Activated T-cell treated with anti-CD3 and anti-CD28 coated beads for 4 hours (primary cell): Measurements from ENCODE around the gene LCA5.
"Not testable (repeated sequence)": the region's sequence is repeated elsewhere in the genome, so short reads cannot be mapped to it uniquely, and the experiment has no call there.

Experiments used
- DNase-seq: peaks from one replicate; pipeline ENCODE4 v3.0.0-alpha.2; 2020

Gene LCA5

DNA sequence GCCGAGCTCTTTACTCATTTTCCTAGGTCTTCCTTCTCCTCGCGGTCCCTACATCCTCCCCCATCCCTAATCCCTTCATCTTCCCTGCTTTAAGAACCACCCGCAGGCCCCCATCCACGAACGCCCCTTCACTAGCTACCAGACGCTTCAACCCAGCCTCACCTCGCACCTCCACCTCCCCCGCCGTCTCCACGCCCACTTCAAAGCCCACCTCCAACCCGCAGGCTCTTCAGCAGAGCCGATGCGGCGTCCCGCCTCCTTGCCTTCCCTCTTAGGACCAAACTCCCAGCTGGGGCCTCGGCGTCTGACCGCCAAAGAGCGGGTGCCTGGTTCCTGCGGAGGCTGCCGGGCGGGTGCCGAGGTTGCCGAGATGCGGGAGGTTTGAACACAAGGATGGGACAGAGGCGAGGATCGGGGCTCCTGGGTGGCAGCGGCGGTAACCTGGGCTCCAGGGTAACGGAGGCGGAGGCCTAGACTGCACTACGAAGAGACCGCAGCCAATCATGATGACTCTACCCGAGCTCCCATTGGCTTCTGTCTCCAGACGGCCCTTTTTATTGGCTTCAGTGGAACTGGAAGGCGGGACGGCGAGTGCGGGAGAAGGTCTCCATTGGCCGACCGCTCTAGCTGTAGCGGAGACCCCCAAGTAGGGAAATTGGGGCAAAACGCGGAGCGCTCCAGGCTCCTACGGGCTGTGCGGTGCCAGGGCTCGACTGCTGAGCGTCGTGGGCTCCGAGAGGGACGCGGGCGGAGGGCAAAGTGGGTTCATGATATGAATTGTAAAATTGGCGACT lies at the start of gene LCA5:
Gene LCA5 (minus strand): TSS at position 477 of the 794 bp plus-strand sequence. CDS start 18,536 bp downstream, outside the sequence.
- peak; percentile 75 for DNase-seq

DNA sequence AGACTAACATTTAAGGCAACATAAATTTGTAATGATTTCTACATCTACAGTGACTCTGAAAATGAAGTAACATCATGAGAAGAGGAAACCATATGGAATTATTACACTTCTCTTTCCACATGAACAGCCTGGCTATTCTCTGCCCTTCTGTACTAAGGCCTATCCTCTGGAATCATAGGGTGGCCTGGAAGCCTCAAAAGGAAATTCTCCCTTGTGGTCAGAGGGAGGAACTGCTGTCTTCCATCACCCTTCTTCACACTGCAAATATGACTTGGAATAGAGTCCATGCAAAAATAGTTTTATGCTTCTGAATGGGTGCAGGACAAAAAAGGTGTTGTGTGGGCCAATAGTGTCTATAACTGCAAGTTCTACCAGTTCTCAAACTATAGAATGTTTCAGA lies 49.3 kb upstream of the LCA5 start:
- DNase-seq: no peak

DNA sequence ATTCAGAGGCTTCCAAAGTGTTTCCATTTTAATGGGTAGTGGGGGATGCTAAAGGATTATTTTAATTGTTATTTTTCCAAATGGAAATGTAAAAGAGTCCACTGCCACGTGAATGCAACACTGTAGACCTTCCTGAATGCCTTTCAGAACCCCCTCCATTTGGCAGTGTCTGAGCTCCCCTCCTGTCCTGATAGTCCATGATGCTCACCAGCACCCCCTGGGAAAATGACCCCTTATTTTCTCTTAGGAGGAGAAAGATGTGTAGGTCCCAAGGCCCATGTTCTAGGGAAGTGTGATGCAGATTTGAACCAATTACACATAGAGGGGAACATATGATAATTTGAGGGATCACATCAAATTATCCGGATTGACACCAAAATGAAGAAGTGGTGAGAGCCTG lies 47.1 kb upstream of the LCA5 start:
- no peak for DNase-seq

DNA sequence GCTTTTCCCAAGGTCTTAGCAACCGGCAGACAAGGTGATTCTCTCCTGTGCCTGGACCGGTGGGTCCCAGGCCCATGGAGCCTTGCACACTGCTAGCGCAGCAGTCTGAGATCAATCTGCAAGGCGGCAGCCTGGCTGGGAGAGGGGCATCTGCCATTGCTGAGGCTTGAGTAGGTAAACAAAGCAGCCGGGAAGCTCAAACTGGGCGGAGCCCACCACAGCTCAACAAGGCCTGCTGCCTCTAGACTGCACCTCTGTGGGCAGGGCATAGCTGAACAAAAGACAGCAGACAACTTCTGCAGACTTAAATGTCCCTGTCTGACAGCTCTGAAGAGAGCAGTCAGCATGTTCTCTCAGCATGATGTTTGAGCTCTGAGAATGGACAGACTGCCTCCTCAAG lies 40.7 kb upstream of the LCA5 start:
- not testable (repeated sequence) for DNase-seq

DNA sequence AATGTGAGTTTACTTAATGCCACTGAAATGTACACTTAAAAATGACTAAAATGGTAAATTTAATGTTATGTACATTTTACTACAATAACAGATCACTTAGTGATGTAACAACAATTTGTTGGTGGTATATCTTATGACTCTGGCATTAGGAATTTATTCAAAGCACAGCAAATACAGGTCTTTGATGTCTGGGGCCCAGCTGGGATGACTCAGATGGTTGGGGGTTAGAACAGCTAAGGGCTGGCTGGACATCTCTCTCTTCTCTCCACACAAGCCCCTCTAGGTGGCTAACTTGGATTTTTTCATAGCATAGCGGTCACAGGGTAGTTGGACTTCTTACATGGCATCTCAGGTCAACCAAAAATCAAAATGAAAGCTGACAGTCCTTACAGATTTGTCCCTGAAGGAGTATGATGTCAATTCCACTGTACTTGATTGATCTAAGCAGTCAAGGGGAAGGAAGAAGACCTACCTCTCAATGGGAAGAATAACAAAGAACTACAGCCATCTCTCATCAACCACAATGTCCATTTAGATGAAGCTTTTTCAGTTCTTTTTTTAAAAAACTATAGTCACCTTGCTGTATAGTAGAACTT lies 37.5 kb upstream of the LCA5 start:
- DNase-seq: no peak

DNA sequence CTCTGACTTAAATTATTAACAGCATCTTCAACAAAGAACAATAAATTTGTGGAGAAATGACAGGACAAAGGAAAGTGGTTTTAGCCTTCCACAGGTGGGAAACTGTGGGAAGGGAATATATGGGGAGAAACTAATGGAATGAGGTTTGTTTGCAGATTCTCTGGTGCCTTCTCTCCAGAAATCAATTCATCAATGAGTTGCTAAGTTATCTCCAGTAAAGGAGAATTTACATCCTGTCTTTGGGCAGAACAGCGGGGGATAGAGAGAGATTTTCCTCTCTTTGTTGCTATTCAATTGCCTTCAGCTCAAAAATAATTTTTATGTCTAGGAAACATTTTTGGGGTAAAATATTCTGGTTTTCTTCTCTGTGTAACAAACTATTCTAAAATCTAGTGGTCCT lies 36.9 kb upstream of the LCA5 start:
- no peak for DNase-seq

DNA sequence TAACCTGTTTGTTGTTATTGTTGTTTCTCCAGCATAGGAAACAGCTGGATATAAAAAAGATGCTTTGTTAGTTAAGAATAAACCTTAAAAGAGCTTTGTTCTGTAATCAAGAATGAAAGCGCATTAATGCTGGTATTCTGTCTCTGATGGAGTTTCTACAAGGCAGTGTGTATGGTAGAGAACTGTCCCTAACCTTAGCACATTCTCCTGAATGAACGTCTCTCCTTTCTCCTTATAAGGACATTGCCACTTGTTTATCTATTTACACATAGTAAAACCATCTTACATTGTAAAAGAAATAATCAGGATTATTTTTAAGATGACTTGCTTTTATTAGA lies 33.8 kb upstream of the LCA5 start:
- DNase-seq: no peak

DNA sequence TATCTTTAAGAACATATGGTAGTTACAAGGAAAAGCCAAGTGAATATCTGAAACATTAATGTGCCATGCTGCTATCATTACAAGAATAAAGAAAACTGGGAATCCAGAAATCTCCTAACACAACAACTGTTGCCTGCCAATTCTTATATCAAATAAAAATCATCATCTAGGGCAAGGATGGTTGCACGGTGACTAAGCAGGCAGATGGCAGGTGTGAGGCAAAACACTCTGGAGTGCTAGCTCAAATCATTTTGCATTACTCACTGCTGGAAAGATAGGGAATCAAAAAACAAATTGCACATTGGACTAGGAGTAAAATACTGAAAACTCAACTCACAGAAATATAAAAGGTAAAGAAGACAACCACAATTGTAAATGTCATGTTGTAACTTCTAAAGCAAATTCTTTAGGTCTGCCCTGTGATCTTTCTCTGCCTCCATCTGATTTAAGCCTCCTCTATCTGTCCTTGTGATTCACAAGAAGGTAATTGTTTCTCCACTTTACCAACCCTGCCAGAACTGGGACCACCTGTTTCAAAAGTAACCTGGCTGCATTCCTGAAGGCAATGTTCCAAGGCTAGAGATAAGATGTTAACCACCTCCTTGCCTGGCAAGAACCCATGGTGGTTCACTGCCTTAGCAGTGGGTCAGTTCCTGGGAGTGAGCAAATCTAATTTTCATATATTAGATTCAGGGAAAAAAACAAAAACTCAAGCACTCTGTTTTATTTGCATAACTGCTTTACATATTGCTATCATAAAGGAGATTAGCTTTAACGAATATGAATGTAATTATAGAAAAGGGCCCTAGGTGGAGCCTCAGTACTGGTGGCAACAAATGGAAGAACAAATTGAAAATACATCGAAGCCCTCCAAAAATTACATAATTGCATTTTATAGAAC lies 33.1 kb upstream of the LCA5 start:
- DNase-seq: no peak

DNA sequence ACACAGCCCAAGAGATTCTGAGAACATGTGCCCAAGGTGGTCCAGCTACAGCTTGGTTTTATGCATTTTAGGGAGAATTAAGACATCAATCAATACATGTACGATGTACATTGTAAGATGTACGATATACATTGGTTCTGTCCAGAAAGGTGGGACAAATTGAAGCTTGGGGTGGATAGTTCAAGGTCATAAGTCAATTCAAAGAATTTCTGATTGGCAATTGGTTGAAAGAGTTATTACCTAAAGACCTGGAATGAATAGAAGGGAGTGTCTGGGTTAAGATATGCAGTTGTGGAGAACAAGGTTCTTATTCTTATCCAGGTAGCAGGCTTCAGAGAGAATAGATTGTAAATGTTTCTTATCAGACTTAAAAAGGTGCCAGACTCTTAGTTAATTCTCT lies 31.8 kb upstream of the LCA5 start:
- DNase-seq: no peak

DNA sequence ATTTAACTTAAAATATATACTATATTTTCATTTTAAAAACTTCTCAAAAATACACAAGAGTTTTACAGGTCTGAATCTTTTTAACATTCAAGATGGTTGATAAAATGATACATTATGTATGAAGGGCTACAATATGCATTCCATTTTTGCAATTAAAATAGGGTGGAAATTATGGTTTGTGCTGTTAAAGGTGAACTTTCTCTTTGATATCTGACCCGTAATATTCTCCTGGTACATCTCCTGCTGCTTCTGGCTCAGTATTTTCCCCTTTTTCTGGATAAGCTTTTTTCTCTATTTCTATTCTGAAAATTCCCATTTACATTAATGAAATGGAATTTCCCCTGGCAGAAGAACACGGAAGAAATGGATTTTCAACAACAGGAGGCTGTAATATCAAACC lies 27.4 kb upstream of the LCA5 start:
- no peak for DNase-seq

DNA sequence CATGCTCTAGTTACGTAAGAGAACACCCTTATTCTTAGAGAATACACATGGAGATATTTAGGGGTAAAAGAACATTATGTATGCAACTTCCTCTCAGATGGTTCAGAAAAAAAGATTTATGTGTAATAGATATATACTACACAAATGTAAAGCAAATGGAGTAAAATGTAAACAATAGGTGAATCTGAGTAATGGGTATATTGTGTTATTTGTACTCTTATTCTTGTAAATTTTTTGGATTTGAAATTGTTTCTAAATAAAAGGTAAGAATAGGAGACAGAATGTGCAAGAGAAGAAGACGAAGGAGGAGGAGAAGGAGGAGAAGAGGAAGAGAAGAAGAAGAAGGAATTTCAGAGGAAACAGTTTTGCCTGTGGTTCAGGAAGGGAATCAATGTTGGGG lies 22.5 kb upstream of the LCA5 start:
- DNase-seq: no peak

DNA sequence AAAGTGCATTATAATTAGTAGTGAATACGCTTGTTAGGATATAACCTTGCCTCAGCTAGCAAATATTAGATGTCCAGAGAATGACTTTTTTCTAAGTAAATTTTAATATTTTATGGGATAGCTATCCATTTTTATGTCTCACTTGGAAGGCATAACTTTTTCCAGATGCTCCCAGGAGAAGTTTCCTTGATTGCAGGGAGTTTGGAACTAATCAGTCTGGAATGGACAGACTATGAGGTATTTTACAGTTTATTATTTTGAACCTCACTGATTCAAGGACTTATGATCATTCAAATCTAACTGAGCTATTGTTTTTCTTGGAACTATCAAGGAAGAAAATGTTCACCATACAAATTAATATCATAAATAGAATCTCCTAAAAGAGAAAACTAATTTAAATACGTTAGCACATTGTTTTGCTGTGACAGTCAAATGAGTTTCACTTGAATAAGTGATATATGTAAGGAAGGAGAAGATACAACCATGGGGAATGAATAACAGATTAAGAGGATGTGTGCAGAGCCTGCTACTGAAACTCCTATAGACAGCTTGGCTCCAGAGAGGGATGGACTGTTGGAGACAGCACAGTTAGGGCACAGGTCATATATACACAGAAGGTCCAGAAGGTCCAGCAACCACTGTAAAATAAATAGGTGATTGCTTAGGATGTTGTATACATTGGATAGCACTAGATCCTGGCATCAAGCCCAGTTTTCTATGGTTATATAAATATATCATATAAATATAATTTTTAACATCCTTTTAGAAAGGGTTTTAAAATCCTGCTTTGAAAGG lies 20.6 kb upstream of the LCA5 start:
- no peak for DNase-seq

DNA sequence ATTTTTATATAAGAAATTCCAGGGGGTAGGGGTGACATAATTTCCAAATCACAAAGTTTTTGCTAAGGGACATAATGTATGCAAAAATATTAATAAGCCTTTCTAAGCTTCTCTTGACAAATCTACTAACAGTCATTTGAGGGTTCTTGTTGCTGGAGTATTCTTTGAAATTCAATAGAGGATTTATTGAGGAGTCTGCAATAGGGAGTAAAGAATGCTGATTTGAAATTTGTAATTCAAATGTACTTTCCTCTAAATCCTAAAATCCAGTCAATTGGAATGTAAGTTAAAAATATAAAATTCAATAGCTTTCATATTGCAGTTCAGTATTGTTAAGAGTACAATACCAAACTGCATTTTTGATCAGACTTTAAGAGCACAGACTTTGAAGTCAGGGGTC lies 17.1 kb upstream of the LCA5 start:
- no peak for DNase-seq

DNA sequence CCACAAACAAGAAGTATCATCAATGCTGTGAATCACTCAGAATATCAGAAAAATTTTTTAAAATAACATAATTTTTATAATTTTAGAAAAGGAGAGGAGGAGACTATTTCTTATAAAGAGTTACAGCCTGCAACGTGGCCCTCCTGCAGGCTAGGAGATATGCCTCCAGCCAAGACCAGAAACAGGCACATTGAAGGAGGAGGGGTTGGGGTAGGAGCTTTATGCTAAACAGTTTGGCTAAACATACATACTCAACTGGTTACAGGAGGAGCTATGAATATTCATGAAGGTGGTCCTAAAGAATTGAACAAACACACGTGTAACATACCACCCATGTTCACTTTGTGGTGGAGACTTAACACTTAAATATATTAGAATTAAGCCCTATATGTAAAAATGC lies 14.2 kb upstream of the LCA5 start:
- no peak for DNase-seq

DNA sequence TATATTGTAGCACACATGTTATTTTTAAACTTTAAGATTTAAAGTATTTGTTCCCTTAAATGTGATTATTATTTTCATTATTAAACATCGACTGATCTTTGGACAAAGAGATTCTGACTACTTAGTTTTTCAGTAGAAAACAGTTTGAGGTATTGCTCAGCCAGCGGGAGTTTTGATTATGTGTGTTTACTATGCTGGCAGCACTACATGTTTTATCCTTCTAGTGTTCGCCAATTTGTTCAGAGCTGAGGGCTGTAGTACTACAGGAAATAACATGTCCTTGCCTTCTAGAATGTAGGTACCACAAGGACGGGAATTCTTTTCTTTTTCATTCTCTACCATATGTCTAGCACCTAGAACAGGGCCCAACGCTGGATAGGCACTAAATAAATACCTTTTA lies 11.1 kb upstream of the LCA5 start:
- no peak for DNase-seq

DNA sequence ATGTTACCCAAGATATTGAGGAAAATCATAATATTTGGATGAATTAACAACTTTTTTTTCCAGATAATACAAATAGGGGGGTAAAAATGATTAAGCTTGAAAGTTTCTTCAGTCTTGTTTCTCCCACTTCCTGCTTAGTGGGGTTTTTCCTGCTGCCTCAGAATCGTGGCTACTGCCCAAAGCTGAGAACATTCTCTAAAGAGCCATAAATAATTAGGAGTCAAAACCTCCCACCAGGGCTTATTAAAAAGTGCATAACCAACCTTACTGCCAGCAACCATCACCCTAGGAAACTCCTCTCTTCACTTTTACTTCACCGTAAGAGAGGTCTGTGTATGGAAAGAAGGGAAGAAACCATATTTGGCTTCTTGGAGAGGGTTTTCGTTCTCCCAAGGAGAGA lies 9.0 kb upstream of the LCA5 start:
- DNase-seq: no peak

DNA sequence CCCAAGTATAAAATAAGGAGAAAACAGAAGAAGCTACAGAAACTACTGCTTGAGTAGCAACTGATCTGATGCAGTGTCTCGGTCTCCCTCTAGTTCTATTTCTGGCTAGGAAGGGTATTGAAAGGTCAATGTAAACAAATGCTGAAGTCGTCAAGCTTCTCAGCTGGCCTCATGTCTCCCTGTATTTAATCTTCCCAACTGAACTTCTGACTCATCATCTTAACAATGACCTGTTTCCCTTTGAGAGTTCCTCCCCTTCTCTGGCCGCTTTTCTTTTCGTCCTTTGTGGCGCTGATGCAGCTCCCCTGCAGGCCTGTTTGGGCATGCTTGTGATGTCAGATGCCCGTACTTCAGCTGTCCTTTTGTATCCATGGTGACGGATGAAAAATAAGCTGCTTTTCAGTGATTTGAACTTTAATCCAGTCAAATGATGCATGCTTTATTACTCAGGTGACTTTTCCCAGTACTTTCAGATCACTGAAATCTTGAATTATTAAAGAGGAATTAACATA lies 7.8 kb upstream of the LCA5 start:
- no peak for DNase-seq

DNA sequence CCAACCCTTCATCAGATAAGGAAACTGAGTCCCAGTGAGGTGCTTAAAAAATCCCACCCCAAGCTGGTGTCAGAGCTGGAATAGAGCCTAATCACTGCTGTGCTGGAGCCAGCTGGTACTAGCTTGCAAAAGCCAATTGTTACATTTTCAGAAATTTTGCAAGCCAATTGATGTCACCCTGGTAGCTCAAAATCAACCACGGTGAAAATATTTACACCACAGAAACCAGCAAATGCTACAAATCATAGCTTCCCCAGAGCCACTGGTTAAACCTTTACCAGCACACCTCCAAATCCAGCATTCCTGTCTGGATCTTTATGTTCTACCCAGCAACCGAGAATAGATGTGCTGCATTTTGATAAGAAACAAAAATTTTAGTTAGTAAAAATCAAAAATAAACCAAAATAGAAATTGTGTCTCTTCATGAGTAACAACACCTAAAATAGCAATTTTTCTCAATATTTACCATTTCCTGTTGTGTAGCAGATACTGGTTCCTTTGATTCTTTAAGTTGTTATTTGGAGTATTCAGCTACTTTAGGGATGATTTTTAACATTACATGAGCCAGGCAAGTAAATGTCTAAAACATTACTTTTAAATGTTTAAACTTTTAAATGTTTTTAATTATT lies 7.2 kb upstream of the LCA5 start:
- no peak for DNase-seq

DNA sequence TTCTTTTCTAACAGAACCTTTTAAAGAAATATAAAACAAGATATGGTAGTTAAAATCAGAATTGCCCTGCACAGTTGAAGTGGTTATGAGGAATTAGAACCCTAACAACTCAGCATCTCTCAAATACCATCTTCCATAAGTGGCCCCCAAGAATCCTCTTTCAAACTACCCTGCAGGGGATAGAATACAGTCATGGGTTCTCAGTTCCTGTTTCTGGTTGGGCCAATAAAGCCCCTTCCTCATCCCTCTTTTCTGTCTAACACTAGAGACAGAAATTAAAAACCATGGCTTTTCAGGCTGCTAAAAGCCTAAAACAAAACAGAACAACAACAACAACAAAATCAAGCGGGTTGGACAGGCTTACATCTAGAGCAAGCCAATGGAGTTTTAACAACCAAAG lies 6.7 kb upstream of the LCA5 start:
- no peak for DNase-seq

DNA sequence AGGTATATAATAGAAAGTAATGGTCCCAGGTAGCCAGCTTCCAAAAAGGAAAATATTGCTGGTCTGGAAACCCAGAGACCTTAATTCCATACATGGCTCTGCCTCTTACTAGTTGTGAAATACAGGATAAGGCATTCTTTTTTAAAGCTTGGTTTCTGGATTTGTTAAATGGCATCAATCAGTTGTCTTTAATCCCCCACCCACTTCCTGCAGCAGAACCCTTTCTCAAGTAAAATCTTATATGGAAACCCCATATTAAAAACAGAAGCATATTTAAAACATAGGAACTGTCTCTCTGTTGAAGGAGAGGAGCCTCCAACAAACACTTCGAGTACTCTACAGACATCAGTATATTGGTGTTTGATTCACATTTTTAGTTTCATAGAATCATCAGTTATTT lies 6.2 kb upstream of the LCA5 start:
- no peak for DNase-seq

DNA sequence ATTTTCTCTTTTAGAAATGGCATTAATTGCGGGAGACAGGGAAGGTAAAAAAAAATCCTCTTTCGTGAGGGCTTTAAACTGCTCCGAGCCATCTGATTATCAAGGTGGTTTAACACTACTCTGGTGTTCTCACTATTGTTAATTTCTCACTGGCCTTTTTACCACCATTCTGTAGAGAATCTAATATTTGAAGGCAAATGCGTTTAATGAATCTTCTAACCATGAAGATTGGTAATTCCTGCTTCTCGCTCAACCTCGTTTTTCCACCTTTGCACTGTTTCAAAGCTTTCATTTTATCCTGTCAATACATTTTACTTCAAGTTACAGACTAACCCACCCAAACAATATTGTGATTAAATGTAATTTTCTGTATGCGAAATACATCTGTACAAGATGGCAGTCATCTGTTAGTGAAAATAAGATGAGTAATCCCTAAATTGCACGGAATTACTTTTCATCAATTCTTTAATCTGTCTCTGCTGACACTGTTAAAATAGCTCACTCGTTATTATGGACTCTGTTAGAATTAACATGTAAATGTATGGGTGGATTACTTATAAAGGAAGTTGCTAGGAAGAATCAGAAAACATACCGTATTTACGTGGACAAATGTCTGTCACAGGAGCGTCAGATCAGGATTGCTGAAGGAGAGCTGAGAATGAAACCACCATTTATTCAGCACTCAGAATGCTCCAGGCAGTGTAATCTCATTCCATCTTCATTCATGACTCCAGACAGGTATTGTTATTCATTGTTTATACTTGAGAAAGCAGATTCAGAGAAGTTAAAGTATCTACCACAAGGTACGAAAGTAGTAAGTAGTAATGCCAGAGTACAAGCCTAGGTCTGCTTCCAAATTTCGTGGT lies 1.1 kb upstream of the LCA5 start:
- DNase-seq: no peak

DNA sequence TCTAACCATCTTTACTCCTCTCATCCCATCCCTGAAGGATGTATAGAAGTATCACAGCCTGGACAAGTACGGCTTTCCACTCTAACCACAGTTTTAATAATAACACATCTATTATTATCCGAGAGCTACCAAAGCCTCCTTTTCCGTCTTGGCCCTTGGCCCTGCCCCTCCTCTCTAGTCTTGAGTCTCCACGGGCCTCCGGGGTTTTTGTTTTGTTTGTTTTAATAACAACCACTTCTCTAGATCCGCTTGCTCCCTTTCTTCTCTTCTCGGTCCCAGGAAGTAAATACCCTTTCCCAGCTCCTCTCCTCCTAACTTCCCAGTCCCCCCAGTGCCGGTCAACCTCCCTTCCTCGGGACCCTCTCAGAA lies 661 bp downstream of the LCA5 start:
- no peak for DNase-seq
